Measurements from ENCODE around the gene CTU2.

The CTU2 gene

GRCh38 chr16:88715312-88716190, 9.2 kb downstream of the CTU2 start:
- DNase-seq = no peak

GRCh38 chr16:88716201-88716600, 9.9 kb downstream of the CTU2 start:
- DNase-seq = no peak

GRCh38 chr16:88716601-88717001, 10.3 kb downstream of the CTU2 start:
- no peak for DNase-seq

- no peak for DNase-seq
Observed at GRCh38 chr16:88718178-88718577, 11.9 kb downstream of the CTU2 start.

- no peak for DNase-seq
Observed at GRCh38 chr16:88719267-88719932, 13.1 kb downstream of the CTU2 start.

- DNase-seq = no peak
Observed at GRCh38 chr16:88719933-88720296, 13.6 kb downstream of the CTU2 start.

- no peak for DNase-seq
Observed at GRCh38 chr16:88720396-88720970, 14.2 kb downstream of the CTU2 start.

GRCh38 chr16:88721236-88721635, 14.9 kb downstream of the CTU2 start:
- no peak for DNase-seq

- no peak for DNase-seq
Observed at GRCh38 chr16:88721815-88722755, 15.8 kb downstream of the CTU2 start.

- no peak for DNase-seq
Observed at GRCh38 chr16:88722784-88723506, 16.6 kb downstream of the CTU2 start.

GRCh38 chr16:88723507-88723887, 17.2 kb downstream of the CTU2 start:
- no peak for DNase-seq

GRCh38 chr16:88723911-88724310, 17.6 kb downstream of the CTU2 start:
- DNase-seq = no peak

- DNase-seq = no peak
Observed at GRCh38 chr16:88724855-88725555, 18.7 kb downstream of the CTU2 start.

GRCh38 chr16:88725609-88726407, 19.5 kb downstream of the CTU2 start:
- no peak for DNase-seq

GRCh38 chr16:88726408-88726749, 20.1 kb downstream of the CTU2 start:
- no peak for DNase-seq

- no peak for DNase-seq
Observed at GRCh38 chr16:88726981-88727380, 20.7 kb downstream of the CTU2 start.

- no peak for DNase-seq
Observed at GRCh38 chr16:88727871-88728270, 21.6 kb downstream of the CTU2 start.

- no peak for DNase-seq
Observed at GRCh38 chr16:88730632-88731607, 24.6 kb downstream of the CTU2 start.

- DNase-seq = no peak
Observed at GRCh38 chr16:88731699-88732098, 25.4 kb downstream of the CTU2 start.

Measured in NCI-H1417 treated with DMSO at 0.1 percent for 48 hours (cell line).